ENCODE data around the gene SDK1. TPM values are rescaled to one million over a fixed set of nuclear protein-coding genes. Genes with fewer than 3 reads are reported as not detected.

The SDK1 gene
- total RNA-seq, 4 donors from 2014 or later = 1.2 to 1.8 (median 1.5) TPM

- no peak for ATAC-seq
- no peaks in the 10 kb centered on the region for H3K36me3 ChIP-seq
- in situ Hi-C loops (cut with MboI; ENCODE audit: low sequenced_read_pairs in 4 of 4) (no loop called here), intact Hi-C loops (cut with DNase I; ENCODE audit: low total_unique reads) (no loop called here)
- no peak for DNase-seq
- peaks cover 0 to 2% (median 0%) of the 10 kb centered on the region in 3 donors for H3K9me3 ChIP-seq
- H3K27me3 ChIP-seq = no peaks in the 10 kb centered on the region
- no peak overlapping the region for H3K27ac ChIP-seq
- no peak overlapping the region for H3K4me3 ChIP-seq
- TF ChIP-seq CTCF (IDR thresholded peaks at IDR 0.05 in 4 of 5, conservative IDR thresholded peaks at IDR 0.05 in 1 of 5) (no peak), POLR2A (IDR thresholded peaks at IDR 0.05) (no peak)
- H3K4me1 ChIP-seq = no peaks in the 10 kb centered on the region
Measured at GRCh38 chr7:4024133-4024532, 723.1 kb downstream of the SDK1 start.

GRCh38 chr7:4024806-4025205, 723.8 kb downstream of the SDK1 start:
- no peaks in the 10 kb centered on the region for H3K36me3 ChIP-seq
- no peak overlapping the region for H3K4me3 ChIP-seq
- intact Hi-C loops (cut with DNase I; ENCODE audit: low total_unique reads) (no loop called here), in situ Hi-C loops (cut with MboI; ENCODE audit: low sequenced_read_pairs in 4 of 4) (no loop called here)
- TF ChIP-seq CTCF (IDR thresholded peaks at IDR 0.05 in 4 of 5, conservative IDR thresholded peaks at IDR 0.05 in 1 of 5) = no peak
- TF ChIP-seq POLR2A (IDR thresholded peaks at IDR 0.05) = no peak
- no peak overlapping the region for H3K27ac ChIP-seq
- H3K4me1 ChIP-seq = no peaks in the 10 kb centered on the region
- H3K27me3 ChIP-seq = no peaks in the 10 kb centered on the region
- H3K9me3 ChIP-seq = no peaks in the 10 kb centered on the region
- no peak for DNase-seq
- ATAC-seq = no peak

GRCh38 chr7:4025210-4025609, 724.2 kb downstream of the SDK1 start:
- DNase-seq = no peak
- no peak for ATAC-seq
- no peaks in the 10 kb centered on the region for H3K27me3 ChIP-seq
- no peaks in the 10 kb centered on the region for H3K36me3 ChIP-seq
- no peaks in the 10 kb centered on the region for H3K9me3 ChIP-seq
- no peak for TF ChIP-seq CTCF (IDR thresholded peaks at IDR 0.05 in 4 of 5, conservative IDR thresholded peaks at IDR 0.05 in 1 of 5)
- no peak for TF ChIP-seq POLR2A (IDR thresholded peaks at IDR 0.05)
- intact Hi-C loops (cut with DNase I; ENCODE audit: low total_unique reads) = no loop called here
- in situ Hi-C loops (cut with MboI; ENCODE audit: low sequenced_read_pairs in 4 of 4) = no loop called here
- no peak overlapping the region for H3K4me3 ChIP-seq
- H3K4me1 ChIP-seq = no peaks in the 10 kb centered on the region
- no peak overlapping the region for H3K27ac ChIP-seq

GRCh38 chr7:4025694-4026615, 724.9 kb downstream of the SDK1 start:
- no peak for TF ChIP-seq POLR2A (IDR thresholded peaks at IDR 0.05)
- Histone ChIP-seq H3K36me3 (no peaks in the 10 kb centered on the region), H3K4me1 (no peaks in the 10 kb centered on the region), H3K9me3 (no peaks in the 10 kb centered on the region), H3K4me3 (no peak overlapping the region), H3K27ac (no peak overlapping the region), H3K27me3 (no peaks in the 10 kb centered on the region)
- intact Hi-C loops (cut with DNase I; ENCODE audit: low total_unique reads) = no loop called here
- DNase-seq (no peak), ATAC-seq (no peak)
- in situ Hi-C loops (cut with MboI; ENCODE audit: low sequenced_read_pairs in 4 of 4) = no loop called here

- intact Hi-C loops (cut with DNase I; ENCODE audit: low total_unique reads) (no loop called here), in situ Hi-C loops (cut with MboI; ENCODE audit: low sequenced_read_pairs in 4 of 4) (no loop called here)
- no peaks in the 10 kb centered on the region for H3K36me3 ChIP-seq
- no peak overlapping the region for H3K27ac ChIP-seq
- no peaks in the 10 kb centered on the region for H3K9me3 ChIP-seq
- no peak for TF ChIP-seq CTCF (IDR thresholded peaks at IDR 0.05 in 4 of 5, conservative IDR thresholded peaks at IDR 0.05 in 1 of 5)
- no peak for TF ChIP-seq POLR2A (IDR thresholded peaks at IDR 0.05)
- H3K4me1 ChIP-seq = no peaks in the 10 kb centered on the region
- ATAC-seq (no peak), DNase-seq (no peak)
- no peak overlapping the region for H3K4me3 ChIP-seq
- H3K27me3 ChIP-seq = no peaks in the 10 kb centered on the region
Measured at GRCh38 chr7:4026941-4027486, 726.0 kb downstream of the SDK1 start.
